Bone marrow (tissue), 2 donors: ENCODE results near the gene HIVEP3.

Experiments used
- DNase-seq, 2 donors: peaks; one replicate each; lab custom pipeline; 2025; lab: John Stamatoyannopoulos, UW

The HIVEP3 gene

DNA sequence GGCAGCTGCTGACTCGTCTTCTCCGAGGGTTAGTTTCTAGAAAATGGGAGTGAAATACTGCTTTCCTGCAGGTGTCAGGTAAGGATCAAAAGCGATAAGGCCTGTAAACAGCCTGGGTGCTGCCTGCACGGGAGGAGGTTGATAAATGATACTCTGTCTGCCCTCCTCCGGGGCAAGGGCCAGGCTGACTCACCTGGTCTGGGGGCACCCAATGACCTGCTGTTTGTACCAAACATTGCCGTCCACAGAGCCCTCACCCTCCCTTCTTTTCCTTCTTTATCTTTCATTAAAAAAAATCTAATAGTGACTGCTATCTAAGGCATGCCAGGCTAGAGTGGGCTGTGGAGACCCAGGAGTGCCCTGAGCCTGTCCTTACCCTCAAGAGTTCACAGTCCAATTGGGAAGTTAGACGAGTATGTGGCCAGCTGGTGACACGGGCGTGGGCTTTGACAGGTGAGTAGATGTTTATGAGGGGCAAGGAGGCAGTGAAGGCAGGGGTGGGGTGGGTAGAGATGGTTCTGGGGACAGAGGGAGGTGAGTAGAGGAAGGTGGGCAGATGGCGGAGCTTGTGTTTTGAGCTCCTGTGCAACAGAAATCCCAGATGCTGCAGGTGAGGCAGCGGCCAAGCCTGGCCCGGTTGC lies 450.5 kb downstream of the HIVEP3 start:
- DNase-seq: no peak

DNA sequence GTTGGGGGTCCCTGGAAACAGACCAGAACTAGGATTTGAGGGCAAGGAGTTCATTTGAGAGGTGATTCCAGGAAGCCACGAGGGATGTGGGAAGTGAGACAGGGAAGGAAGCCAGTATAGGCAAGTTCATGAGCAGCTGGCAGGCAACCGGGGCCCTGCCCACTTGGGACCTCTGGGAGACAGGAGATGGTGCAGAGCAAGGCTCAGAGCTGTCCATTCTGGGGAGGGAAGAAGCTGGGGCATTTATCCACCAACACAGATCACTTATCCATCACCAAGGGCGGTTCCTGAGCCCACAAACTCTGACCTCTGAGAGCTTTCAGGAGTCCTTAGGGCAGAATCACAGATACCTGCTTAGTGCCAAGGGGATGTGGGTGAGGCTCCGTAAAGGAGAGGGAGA lies 451.0 kb downstream of the HIVEP3 start:
- DNase-seq: no peak

DNA sequence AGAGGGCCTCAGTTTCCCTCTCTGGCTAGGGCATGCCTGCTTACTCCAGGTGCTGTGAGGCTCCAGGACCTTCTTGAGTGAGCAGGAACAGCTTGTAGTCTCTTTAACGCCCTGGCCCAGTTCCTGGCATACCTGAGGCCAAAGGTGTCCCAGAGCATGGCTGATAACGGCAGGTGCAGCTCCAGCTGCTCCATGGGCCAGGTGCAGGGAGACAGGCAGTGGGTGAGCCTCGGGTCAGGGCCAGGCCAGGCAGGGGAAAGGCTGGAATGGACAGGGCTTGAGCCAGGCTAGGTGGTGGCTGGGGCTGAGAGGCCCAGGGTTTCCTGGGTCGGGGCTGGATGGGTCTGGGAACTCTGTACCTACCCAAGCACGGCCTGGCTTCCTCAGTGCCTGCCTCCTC lies 452.6 kb downstream of the HIVEP3 start:
- no peak for DNase-seq

DNA sequence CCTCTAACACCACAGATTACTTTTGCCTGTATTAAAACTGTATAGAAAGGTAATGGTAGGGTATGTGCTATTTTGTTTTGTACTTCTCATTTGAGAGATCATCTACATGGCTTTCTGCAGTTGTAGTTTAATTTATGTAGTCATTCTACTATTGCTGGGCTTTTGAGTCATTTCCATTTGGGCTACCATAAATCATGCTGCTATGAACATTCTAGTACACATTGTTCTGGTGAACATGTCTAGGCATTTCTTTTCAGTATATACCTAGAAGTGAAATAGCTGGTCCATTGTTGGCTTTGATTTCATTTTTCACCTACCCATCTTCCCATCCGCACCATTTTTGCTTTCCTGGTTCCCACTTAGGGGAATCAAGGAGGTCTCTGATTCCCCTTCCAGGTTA lies 453.0 kb downstream of the HIVEP3 start:
- no peak for DNase-seq

DNA sequence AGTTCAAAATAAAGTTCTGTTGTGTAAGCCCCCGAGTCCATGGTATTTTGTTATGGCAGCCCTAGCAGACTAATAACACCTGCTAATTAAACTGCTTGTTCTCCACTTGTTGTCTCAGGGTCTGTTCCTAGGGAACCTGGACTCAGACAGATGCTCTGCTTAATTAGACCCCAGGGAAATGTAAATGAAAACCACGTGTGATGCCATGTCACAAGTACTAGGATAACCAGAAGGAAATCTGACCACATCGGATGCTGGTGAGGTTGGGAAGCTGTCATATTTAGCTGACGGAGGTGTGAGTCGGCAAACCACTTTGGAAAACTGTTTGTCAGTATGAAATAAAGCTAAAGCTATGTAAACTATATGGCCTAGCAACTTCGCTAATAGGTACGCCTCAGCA lies 453.8 kb downstream of the HIVEP3 start:
- no peak for DNase-seq

DNA sequence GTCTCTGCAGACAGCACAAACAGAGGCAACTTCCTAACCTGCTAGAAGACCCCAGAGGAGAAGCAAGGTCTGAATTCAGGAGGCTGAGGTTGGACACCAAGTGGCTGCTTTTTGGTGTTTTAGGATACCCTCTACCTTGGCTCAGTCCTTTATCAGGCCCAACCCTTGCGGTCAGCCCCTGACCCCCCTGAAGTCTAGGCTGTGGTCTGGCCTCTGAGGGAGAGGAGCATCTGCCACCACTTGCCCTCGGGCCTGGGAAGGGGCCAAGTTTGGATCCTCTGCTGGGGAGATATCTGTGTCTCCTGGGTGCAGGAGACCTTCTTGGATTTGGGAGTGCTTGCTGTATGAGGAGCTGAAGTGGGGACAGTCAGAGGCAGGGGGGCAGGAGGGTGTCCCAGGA lies 455.2 kb downstream of the HIVEP3 start:
- no peak for DNase-seq

GRCh38 chr1:41462680-41463004 lies 456.1 kb downstream of the HIVEP3 start:
- DNase-seq: no peak

GRCh38 chr1:41461790-41462679 lies 456.7 kb downstream of the HIVEP3 start:
- DNase-seq: no peak

GRCh38 chr1:41456847-41457540 lies 461.7 kb downstream of the HIVEP3 start:
- DNase-seq: no peak
